PC-3 (cell line): ENCODE measurements around the gene GRAMD1C. TPM values are rescaled to one million over a fixed set of nuclear protein-coding genes. Genes with fewer than 3 reads are reported as not detected.
"Not testable (repeated sequence)": the region's sequence is repeated elsewhere in the genome, so short reads cannot be mapped to it uniquely, and the experiment has no call there.

ENCODE experiments used
- ATAC-seq: fragments of 200-7000 bp; cut with Tn5 transposase; 2 replicates; pipeline ENCODE4 v1.9.1; 2020; ENCODE audit warnings: mild to moderate bottlenecking, moderate library complexity
- BruUV-seq: library from RNA; stranded (reverse); fragments of 400-500 nt; replicated peaks from 2 replicates; lab custom pipeline; 2021; lab: Mats Ljungman, UMichigan
- CTCF ChIA-PET: fragments of 300-600 bp; sonication (Branson Sonifier 250); formaldehyde crosslinking; loops from one replicate; lab custom pipeline; 2022; ENCODE audit warnings: antibody characterized with exemption; lab: Charles Lee
- POLR2A ChIA-PET: fragments of 300-600 bp; sonication (Branson Sonifier 250); formaldehyde crosslinking; loops from one replicate; lab custom pipeline; 2022; ENCODE audit warnings: antibody characterized with exemption; ENCODE audit not compliant: unreplicated experiment; lab: Charles Lee
- DNase-seq: peaks from one replicate; pipeline ENCODE4 v3.0.0-alpha.2; 2015
- H2AFZ ChIP-seq: fragments of 300-600 bp; sonication (generic); 2 replicates; pipeline ENCODE4 v1.6.0; 2016; ENCODE audit warnings: antibody characterized with exemption, low read length
- H3F3A ChIP-seq: fragments of 300-600 bp; sonication (generic); one replicate; pipeline ENCODE4 v1.6.0; 2017; ENCODE audit warnings: antibody characterized with exemption, low read length, control low read depth, mild to moderate bottlenecking; ENCODE audit not compliant: unreplicated experiment
- H3K27ac ChIP-seq: fragments of 300-600 bp; sonication (generic); 2 replicates; pipeline ENCODE4 v1.5.1; 2016; ENCODE audit warnings: mild to moderate bottlenecking, low read length
- H3K27me3 ChIP-seq: fragments of 300-600 bp; sonication (generic); 2 replicates; pipeline ENCODE4 v1.6.1; 2016; ENCODE audit warnings: low read length, mixed read lengths
- H3K36me3 ChIP-seq: fragments of 300-600 bp; sonication (generic); 2 replicates; pipeline ENCODE4 v1.6.1; 2016; ENCODE audit warnings: low read depth, mixed run types, low read length, mixed read lengths
- H3K4me1 ChIP-seq: fragments of 300-600 bp; sonication (generic); 2 replicates; pipeline ENCODE4 v1.5.1; 2016; ENCODE audit warnings: low read length; ENCODE audit not compliant: insufficient read depth
- H3K4me2 ChIP-seq: fragments of 300-600 bp; sonication (generic); 2 replicates; pipeline ENCODE4 v1.6.0; 2016; ENCODE audit warnings: low read length
- H3K4me3 ChIP-seq: fragments of 300-600 bp; sonication (generic); 2 replicates; pipeline ENCODE4 v1.5.1; 2016; ENCODE audit warnings: mild to moderate bottlenecking, low read length, mixed read lengths
- H3K79me2 ChIP-seq: fragments of 300-600 bp; sonication (generic); 2 replicates; pipeline ENCODE4 v1.6.1; 2017; ENCODE audit warnings: low read length, mixed read lengths
- H3K9ac ChIP-seq: fragments of 300-600 bp; sonication (generic); 2 replicates; pipeline ENCODE4 v1.6.0; 2016; ENCODE audit warnings: mild to moderate bottlenecking, low read length
- H3K9me2 ChIP-seq: fragments of 300-600 bp; sonication (generic); replicated peaks from 2 replicates; pipeline ENCODE4 v1.6.1; 2016; ENCODE audit warnings: mixed run types, low read length, mixed read lengths
- H3K9me3 ChIP-seq: fragments of 300-600 bp; sonication (generic); 2 replicates; pipeline ENCODE4 v1.6.1; 2016; ENCODE audit warnings: low read length, mixed read lengths
- H4K20me1 ChIP-seq: fragments of 300-600 bp; sonication (generic); 2 replicates; pipeline ENCODE4 v1.6.1; 2016; ENCODE audit warnings: low read length, mixed read lengths
- CTCF ChIP-seq: fragments of 300-600 bp; sonication (generic); conservative IDR thresholded peaks from 2 replicates; pipeline ENCODE4 v1.5.1; 2017; ENCODE audit warnings: antibody characterized with exemption, low read depth, mild to moderate bottlenecking, low read length
- EZH2 ChIP-seq: fragments of 300-600 bp; sonication (generic); IDR thresholded peaks from one replicate; pipeline ENCODE4 v1.6.1; 2017; ENCODE audit warnings: antibody characterized with exemption, mild to moderate bottlenecking, low read length; ENCODE audit not compliant: unreplicated experiment
- EZH2phosphoT487 ChIP-seq: fragments of 300-600 bp; sonication (generic); IDR thresholded peaks from 2 replicates; pipeline ENCODE4 v1.6.1; 2018; ENCODE audit warnings: mild to moderate bottlenecking, antibody characterized with exemption, low read length, borderline replicate concordance
- intact Hi-C: fragments of 100-400 bp; cut with micrococcal nuclease; formaldehyde crosslinking; loops from 2 replicates; pipeline ENCODE4 v1.9.0; 2023
- total RNA-seq: library from RNA; depleted of rRNA; stranded (reverse); fragments of >200 nt; gene quantifications from 2 replicates; pipeline ENCODE4 v1.2.3, GENCODE V29; 2014

The GRAMD1C gene
- total RNA-seq, 1 experiment from 2014 or later: 2.8 TPM

- TF ChIP-seq EZH2: no peak
- no peak for TF ChIP-seq CTCF
- TF ChIP-seq EZH2phosphoT487: no peak
Measured at GRCh38 chr3:113847664-113848461, 9.3 kb downstream of the GRAMD1C start.

GRCh38 chr3:113849071-113849470 lies 10.5 kb downstream of the GRAMD1C start:
- H3F3A ChIP-seq, POLR2A ChIA-PET, DNase-seq, H3K79me2 ChIP-seq, H4K20me1 ChIP-seq, H3K9ac ChIP-seq, H3K9me3 ChIP-seq, BruUV-seq, H3K27me3 ChIP-seq, ATAC-seq, H3K36me3 ChIP-seq, H3K27ac ChIP-seq, H3K9me2 ChIP-seq, H2AFZ ChIP-seq, H3K4me2 ChIP-seq, H3K4me3 ChIP-seq, CTCF ChIA-PET: not testable (repeated sequence)
- intact Hi-C loops: loop anchor here (10.0 kb wide), 1 partner anchor 306 kb away; no protein-coding TSS in a partner anchor
- H3K4me1 ChIP-seq: peaks cover 19% of the 10 kb centered on the region

More at GRCh38 chr3:113847664-113848461, 9.3 kb downstream of the GRAMD1C start:
- H3K9me3 ChIP-seq: no peaks in the 10 kb centered on the region
- H2AFZ ChIP-seq: peak overlapping the region; percentile 24; the same call in 1 of the 2 replicates
- no peaks in the 10 kb centered on the region for H3K79me2 ChIP-seq
- H3K27ac ChIP-seq: peak overlapping the region; percentile 53
- H4K20me1 ChIP-seq: no peaks in the 10 kb centered on the region
- no peak overlapping the region for H3K9ac ChIP-seq
- BruUV-seq: no TSS peak
- H3K36me3 ChIP-seq: no peaks in the 10 kb centered on the region
- H3K27me3 ChIP-seq: no peaks in the 10 kb centered on the region
- no peaks in the 10 kb centered on the region for H3K9me2 ChIP-seq
- H3K4me2 ChIP-seq: peak overlapping the region; percentile 71
- no peaks in the 10 kb centered on the region for H3F3A ChIP-seq
- DNase-seq (peak; percentile 81), ATAC-seq (peak; percentile 68)
- intact Hi-C loops: loop anchor here (10.0 kb wide), 1 partner anchor 307 kb away; no protein-coding TSS in a partner anchor
- ChIA-PET POLR2A (no interaction called here), CTCF (no interaction called here)
- peaks cover 19% of the 10 kb centered on the region for H3K4me1 ChIP-seq
- peak overlapping the region; percentile 10; the same call in 1 of the 2 replicates for H3K4me3 ChIP-seq

- intact Hi-C loops: loop anchor here (10.0 kb wide), 1 partner anchor 305 kb away; no protein-coding TSS in a partner anchor
- H3K9ac ChIP-seq, H3K4me2 ChIP-seq, H3K4me3 ChIP-seq, H3K27ac ChIP-seq, H3F3A ChIP-seq, H3K27me3 ChIP-seq, H3K9me3 ChIP-seq, DNase-seq, H3K36me3 ChIP-seq, H4K20me1 ChIP-seq, ATAC-seq, H3K79me2 ChIP-seq, CTCF ChIA-PET, BruUV-seq, POLR2A ChIA-PET, H2AFZ ChIP-seq, H3K9me2 ChIP-seq: not testable (repeated sequence)
- peaks cover 19% of the 10 kb centered on the region for H3K4me1 ChIP-seq
Measured at GRCh38 chr3:113849841-113850240, 11.3 kb downstream of the GRAMD1C start.

- BruUV-seq, DNase-seq, H3K4me2 ChIP-seq, H3K36me3 ChIP-seq, H3K27me3 ChIP-seq, H3K9ac ChIP-seq, H3K9me2 ChIP-seq, intact Hi-C loops, H3K4me3 ChIP-seq, H3K27ac ChIP-seq, H2AFZ ChIP-seq, ATAC-seq, POLR2A ChIA-PET, H4K20me1 ChIP-seq, CTCF ChIA-PET, H3F3A ChIP-seq, H3K9me3 ChIP-seq, H3K79me2 ChIP-seq: not testable (repeated sequence)
- peaks cover 19% of the 10 kb centered on the region for H3K4me1 ChIP-seq
Measured at GRCh38 chr3:113850391-113850790, 11.8 kb downstream of the GRAMD1C start.
